ENCODE results near the gene MYBBP1A. TPM values are rescaled to one million over a fixed set of nuclear protein-coding genes. Genes with fewer than 3 reads are reported as not detected.

Gene MYBBP1A
- total and polyA plus RNA-seq, 2 of the 13 experiments (the other 11 are each of a cell fraction or from before 2014, with no cell fraction given): 18.6 to 54.8 TPM

DNA sequence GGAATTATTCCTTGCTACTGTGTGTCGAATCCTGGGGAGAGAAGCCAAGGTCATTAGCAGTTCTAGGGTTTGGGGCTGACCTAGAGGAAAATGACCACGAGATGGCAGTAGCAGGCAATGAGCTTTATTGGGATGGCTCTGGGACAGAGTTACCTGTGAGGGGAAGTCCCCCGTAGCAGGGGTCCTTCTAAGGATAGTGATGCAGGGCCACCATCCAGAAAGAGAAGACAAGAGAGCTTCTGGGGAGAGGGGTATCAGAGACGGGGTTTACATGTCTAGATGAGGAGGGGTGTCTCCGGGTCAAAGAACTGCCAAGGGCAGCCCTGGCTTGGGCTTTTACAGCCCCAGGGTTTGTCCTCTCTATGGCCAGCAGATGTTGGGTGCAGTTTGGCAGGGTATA is 11.6 kb upstream of the MYBBP1A start (continued):
- TF ChIP-seq, protein P1, sequence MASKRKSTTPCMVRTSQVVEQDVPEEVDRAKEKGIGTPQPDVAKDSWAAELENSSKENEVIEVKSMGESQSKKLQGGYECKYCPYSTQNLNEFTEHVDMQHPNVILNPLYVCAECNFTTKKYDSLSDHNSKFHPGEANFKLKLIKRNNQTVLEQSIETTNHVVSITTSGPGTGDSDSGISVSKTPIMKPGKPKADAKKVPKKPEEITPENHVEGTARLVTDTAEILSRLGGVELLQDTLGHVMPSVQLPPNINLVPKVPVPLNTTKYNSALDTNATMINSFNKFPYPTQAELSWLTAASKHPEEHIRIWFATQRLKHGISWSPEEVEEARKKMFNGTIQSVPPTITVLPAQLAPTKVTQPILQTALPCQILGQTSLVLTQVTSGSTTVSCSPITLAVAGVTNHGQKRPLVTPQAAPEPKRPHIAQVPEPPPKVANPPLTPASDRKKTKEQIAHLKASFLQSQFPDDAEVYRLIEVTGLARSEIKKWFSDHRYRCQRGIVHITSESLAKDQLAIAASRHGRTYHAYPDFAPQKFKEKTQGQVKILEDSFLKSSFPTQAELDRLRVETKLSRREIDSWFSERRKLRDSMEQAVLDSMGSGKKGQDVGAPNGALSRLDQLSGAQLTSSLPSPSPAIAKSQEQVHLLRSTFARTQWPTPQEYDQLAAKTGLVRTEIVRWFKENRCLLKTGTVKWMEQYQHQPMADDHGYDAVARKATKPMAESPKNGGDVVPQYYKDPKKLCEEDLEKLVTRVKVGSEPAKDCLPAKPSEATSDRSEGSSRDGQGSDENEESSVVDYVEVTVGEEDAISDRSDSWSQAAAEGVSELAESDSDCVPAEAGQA (IDR thresholded peaks at IDR 0.05; ENCODE audit: low read depth): no peak
- TF ChIP-seq, protein P1 (CRISPR knock-in tag; IDR thresholded peaks at IDR 0.05; ENCODE audit: borderline replicate concordance): no peak
- TF ChIP-seq, protein P2, sequence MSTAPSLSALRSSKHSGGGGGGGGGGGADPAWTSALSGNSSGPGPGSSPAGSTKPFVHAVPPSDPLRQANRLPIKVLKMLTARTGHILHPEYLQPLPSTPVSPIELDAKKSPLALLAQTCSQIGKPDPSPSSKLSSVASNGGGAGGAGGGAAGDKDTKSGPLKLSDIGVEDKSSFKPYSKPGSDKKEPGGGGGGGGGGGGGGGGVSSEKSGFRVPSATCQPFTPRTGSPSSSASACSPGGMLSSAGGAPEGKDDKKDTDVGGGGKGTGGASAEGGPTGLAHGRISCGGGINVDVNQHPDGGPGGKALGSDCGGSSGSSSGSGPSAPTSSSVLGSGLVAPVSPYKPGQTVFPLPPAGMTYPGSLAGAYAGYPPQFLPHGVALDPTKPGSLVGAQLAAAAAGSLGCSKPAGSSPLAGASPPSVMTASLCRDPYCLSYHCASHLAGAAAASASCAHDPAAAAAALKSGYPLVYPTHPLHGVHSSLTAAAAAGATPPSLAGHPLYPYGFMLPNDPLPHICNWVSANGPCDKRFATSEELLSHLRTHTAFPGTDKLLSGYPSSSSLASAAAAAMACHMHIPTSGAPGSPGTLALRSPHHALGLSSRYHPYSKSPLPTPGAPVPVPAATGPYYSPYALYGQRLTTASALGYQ (CRISPR knock-in tag; IDR thresholded peaks at IDR 0.05): no peak
- TF ChIP-seq, protein P3, sequence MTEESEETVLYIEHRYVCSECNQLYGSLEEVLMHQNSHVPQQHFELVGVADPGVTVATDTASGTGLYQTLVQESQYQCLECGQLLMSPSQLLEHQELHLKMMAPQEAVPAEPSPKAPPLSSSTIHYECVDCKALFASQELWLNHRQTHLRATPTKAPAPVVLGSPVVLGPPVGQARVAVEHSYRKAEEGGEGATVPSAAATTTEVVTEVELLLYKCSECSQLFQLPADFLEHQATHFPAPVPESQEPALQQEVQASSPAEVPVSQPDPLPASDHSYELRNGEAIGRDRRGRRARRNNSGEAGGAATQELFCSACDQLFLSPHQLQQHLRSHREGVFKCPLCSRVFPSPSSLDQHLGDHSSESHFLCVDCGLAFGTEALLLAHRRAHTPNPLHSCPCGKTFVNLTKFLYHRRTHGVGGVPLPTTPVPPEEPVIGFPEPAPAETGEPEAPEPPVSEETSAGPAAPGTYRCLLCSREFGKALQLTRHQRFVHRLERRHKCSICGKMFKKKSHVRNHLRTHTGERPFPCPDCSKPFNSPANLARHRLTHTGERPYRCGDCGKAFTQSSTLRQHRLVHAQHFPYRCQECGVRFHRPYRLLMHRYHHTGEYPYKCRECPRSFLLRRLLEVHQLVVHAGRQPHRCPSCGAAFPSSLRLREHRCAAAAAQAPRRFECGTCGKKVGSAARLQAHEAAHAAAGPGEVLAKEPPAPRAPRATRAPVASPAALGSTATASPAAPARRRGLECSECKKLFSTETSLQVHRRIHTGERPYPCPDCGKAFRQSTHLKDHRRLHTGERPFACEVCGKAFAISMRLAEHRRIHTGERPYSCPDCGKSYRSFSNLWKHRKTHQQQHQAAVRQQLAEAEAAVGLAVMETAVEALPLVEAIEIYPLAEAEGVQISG (CRISPR knock-in tag; IDR thresholded peaks at IDR 0.05): 0 out of 2 replicates have a peak, but pooled peaks have one; percentile 1
- no peak for TF ChIP-seq POLR2AphosphoS2 (IDR thresholded peaks at IDR 0.05; ENCODE audit: low read depth, low read length)
- no peak for TF ChIP-seq KLF15 (CRISPR knock-in tag; IDR thresholded peaks at IDR 0.05; ENCODE audit: borderline replicate concordance)
- TF ChIP-seq SUZ12 (IDR thresholded peaks at IDR 0.05; ENCODE audit: low read depth, low read length): no peak
- peak; percentile 79 for TF ChIP-seq RAD21 (CRISPR knock-in tag; IDR thresholded peaks at IDR 0.05)
- no peak for TF ChIP-seq PHF5A (CRISPR knock-in tag; IDR thresholded peaks at IDR 0.05; ENCODE audit: low read depth, unreplicated experiment)
- TF ChIP-seq, protein P4, sequence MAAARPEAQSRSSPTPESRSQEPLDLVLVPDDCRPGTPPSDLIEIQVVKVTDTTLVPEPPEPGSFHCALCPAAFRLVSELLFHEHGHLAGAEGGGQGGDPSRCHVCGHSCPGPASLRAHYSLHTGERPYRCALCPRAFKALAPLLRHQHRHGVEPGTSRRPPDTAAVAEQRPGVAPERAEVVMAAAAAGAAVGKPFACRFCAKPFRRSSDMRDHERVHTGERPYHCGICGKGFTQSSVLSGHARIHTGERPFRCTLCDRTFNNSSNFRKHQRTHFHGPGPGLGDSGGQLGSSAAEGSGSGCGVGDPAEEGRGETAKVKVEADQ (CRISPR knock-in tag; IDR thresholded peaks at IDR 0.05; ENCODE audit: borderline replicate concordance): no peak
- TF ChIP-seq ZKSCAN1 (IDR thresholded peaks at IDR 0.05; ENCODE audit: low read length): no peak
- no peak for TF ChIP-seq KLF13 (CRISPR knock-in tag; IDR thresholded peaks at IDR 0.05)
- TF ChIP-seq KLF11 (CRISPR knock-in tag; IDR thresholded peaks at IDR 0.05): no peak
- TF ChIP-seq STAG1 (CRISPR knock-in tag; IDR thresholded peaks at IDR 0.05): peak; percentile 86
- TF ChIP-seq ZNF253 (CRISPR knock-in tag; IDR thresholded peaks at IDR 0.05; ENCODE audit: borderline replicate concordance): no peak
- TF ChIP-seq PHF21A (CRISPR knock-in tag; IDR thresholded peaks at IDR 0.05): 0 out of 2 replicates have a peak, but pooled peaks have one; percentile 26
- no peak for TF ChIP-seq NR2F6 (IDR thresholded peaks at IDR 0.05)
- no peak for TF ChIP-seq NR2F6 (CRISPR knock-in tag; IDR thresholded peaks at IDR 0.05)
